NCI-H1105 treated with DMSO at 0.1 percent for 48 hours (cell line): ENCODE measurements around the gene RGS13.
A peak's percentile ranks its signal among the peaks of the same experiment; 100 is the strongest.

ENCODE experiments used
- DNase-seq: peaks from one replicate; lab custom pipeline; 2025; lab: John Stamatoyannopoulos, UW

RGS13 gene, protein sequence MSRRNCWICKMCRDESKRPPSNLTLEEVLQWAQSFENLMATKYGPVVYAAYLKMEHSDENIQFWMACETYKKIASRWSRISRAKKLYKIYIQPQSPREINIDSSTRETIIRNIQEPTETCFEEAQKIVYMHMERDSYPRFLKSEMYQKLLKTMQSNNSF

GRCh38 chr1:192635939-192636338 lies at the start of gene RGS13:
TSS of gene RGS13 (plus strand) at chr1:192636147. CDS start at chr1:192644335, 8,188 bp downstream.
- no peak for DNase-seq

DNA sequence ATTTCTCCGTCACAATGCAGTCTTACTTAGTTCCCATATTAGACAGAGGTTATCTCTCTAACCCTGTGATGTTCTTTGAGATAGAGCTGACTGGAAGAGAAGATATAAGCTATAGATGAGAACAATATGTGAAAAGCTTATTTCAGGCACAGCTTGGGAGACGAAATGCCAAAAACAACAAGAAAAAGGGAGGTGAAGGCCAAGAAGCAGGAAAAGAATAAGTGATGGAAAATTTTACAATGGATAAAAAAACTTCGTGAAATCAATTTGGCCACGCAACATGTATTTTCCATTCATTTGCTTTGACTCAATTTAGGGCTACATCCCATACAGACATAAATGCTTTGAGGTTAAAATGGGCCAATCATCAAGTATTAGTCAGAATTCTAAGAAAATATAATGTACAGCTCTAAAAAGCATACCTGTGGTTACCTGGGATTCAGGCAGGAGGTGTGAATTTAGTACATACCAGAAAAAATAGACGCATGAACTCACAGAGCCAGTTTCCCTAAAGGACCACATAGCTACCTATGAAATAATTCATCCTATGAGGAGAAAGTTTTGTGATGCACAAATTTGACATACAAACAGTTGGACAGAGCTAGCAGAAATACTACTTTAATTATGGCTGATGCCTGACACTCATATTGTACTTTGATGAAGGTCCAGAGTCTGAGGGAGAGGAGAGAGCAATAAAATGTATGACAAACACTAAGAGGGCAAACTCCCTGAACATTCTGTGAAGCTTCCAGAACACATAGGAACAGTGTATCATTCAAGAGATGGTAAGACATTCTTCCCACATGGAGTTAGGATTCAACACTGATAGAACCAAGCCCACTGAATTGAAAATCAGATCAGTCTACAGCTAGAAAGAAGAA lies 48.3 kb upstream of the RGS13 start:
- no peak for DNase-seq

GRCh38 chr1:192588546-192588945 lies 47.4 kb upstream of the RGS13 start:
- DNase-seq, result no peak

DNA sequence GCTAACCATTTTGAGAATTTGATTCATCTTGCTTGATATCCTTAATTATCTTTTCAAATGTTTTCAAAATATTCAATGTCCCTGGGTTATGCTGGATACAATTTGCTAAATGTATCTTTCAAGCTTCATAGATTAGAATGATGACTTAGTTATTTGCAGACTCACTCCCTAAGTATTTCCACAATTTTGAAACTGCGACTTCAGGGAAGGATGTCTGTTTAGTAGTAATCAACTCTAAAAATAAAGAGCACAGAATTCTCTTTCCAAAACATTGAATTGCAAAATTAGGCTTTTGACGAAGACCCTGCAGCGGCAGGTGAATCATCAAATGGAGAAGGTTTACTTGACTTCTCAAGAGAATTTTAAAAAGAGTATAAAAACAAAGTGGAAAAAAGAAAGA lies 46.1 kb upstream of the RGS13 start:
- no peak for DNase-seq

DNA sequence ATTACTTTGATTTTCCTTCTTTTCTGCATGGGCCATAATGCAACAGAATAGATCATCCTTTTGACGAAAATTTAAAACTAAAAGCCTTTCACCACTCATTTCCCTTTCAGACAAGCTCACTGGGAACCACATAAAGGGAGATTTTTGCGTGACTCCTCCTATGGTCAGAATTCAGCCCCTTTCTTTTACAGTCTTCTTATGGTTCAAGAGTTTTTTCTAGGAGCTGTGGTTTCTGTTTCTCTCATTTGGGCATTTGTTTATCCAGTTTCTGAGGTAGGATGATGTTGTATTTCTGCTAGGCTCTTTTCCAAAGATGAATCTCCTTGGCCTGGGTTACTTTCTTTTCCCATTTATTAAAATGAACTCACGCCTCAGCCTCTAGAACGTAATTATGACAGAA lies 43.4 kb upstream of the RGS13 start:
- DNase-seq, result no peak

- DNase-seq, result no peak
Observed at GRCh38 chr1:192592981-192593708, 42.8 kb upstream of the RGS13 start.

GRCh38 chr1:192595299-192595698 lies 40.6 kb upstream of the RGS13 start:
- DNase-seq, result no peak

GRCh38 chr1:192598589-192598988 lies 37.4 kb upstream of the RGS13 start:
- DNase-seq, result no peak

GRCh38 chr1:192600275-192600674 lies 35.7 kb upstream of the RGS13 start:
- no peak for DNase-seq

DNA sequence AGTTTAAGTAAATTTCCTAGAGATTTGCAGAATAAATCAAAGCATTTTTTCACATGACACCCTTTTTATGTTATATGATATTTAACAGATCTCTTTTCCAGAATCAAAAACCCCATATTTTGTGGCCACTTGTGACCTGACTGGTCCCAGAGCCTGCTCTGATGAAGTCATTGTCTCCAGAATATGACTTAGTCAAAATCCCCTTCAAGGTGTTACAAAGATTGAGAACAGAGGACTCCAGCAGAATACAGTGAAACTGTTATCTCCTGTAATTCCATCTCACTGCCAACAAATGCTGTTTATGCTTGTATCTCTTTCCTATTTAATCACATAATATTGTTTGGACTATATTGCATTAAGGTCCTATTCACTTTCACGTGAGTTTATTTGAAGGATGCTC lies 34.8 kb upstream of the RGS13 start:
- no peak for DNase-seq

DNA sequence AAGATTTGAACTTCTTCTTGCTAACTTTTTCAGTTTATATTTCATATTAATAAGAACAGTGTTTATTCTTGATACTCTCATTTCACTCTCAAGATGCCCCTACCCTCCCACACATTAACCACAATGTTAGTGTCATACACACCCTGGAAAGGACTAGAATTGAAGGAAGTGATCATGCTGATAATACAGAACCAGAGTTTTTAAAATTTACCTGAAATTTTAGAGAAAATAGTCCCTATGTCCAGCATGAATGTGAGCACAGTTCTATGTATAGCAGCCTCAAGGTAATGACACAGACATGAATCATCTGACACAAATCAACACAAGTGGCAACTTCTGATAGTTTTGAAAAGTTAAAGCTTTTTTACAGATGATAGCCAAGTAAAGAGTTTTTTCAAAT lies 34.4 kb upstream of the RGS13 start:
- DNase-seq, result no peak

DNA sequence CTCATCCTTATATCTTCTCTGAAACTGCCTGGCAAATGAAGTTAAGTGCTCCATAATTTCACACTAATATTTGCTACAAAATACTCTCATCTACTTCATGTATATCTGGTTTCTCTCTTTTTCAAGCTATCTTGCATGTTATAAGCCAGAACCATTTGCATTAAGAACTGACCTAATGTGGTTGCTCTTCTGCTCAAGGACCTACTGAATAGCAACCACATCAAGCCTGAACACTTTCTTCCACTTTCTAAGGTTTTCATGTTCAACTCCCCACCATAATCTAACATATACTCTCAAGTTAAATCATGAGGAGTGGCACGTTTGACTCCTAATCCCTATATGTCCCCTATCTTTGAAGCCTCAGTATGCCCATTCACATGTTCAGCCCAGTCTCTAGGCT lies 33.2 kb upstream of the RGS13 start:
- DNase-seq, result no peak

DNA sequence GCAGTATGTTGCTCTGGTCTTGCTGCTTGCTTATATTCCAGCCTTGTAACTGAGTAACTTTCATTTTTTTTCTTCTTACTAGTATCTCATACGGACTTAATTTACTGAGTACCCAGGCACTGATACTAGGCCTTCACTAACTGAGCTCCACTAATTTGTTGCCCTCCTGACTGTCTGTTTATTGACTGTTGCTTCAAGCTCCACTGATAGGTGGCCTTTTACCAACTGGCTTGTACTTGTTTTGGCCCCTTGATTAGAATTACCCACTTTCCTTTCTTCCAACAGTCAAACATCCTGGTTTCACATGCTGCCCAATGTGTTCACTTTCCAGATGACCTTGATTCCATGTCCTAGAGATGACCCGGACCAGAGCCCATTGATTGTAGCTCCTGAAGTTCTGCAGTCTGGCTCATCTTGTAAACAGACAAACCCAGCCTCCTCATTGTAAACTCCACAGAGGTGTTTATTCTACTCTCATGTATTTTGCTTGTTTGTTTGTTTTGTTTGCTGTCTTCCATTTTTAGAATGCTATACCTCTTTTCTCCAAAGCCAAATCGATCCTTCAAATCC lies 32.6 kb upstream of the RGS13 start:
- DNase-seq, result no peak

GRCh38 chr1:192604979-192605620 lies 30.8 kb upstream of the RGS13 start:
- DNase-seq, result no peak

DNA sequence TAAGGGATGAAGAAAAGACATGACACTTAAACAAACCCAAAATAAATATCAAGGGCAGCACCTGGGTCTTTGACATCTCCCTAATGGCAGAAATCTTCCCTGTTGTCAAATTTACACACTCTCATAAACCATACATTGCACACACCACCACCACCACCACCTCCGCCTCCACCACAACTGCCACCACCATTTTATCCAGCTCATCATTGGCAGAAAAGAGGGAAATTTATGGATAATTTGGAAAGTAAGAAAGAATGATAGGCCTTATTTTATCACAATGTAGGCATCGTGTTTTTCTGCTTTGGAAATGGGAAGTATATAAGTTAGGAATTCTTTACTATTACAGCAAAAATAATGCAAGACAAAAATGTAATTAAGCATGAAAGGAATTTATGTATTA lies 27.3 kb upstream of the RGS13 start:
- no peak for DNase-seq

- no peak for DNase-seq
Observed at GRCh38 chr1:192609110-192610079, 26.6 kb upstream of the RGS13 start.

DNA sequence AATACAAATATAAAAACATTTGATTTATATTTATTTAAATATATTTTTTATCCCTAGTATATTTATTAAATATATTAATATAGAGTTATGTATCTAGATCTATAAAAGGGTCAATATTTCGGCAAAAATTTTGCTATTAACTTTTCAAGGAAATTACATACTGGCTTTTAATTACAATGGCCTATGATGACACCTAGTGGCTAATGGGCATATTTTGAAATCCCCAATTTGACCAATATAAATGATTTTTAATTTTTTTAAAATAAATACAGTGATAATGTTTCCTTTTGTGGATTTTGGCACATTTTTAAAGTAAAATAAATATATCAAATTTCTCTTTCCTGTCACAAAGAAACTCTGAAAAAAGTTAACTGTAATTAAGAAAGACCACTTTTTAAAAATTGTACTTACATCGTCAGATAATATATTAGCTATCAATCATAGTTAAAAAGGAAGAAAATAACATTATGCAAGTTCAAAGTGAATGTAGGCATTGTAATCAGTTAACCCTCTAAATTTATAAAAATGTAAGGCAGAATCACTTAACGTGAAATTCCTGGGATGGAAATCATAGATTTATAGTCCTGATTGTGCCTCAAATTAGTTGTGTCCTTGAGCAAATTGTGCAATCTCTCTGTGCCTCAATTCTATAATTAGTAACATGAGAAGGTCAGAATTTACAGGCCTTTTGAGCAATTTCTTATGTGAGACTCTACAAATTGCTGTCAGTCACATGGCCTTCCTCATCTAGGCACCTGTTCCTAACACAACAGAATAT lies 25.6 kb upstream of the RGS13 start:
- DNase-seq, result peak; percentile 38

- no peak for DNase-seq
Observed at GRCh38 chr1:192615055-192615454, 20.9 kb upstream of the RGS13 start.

DNA sequence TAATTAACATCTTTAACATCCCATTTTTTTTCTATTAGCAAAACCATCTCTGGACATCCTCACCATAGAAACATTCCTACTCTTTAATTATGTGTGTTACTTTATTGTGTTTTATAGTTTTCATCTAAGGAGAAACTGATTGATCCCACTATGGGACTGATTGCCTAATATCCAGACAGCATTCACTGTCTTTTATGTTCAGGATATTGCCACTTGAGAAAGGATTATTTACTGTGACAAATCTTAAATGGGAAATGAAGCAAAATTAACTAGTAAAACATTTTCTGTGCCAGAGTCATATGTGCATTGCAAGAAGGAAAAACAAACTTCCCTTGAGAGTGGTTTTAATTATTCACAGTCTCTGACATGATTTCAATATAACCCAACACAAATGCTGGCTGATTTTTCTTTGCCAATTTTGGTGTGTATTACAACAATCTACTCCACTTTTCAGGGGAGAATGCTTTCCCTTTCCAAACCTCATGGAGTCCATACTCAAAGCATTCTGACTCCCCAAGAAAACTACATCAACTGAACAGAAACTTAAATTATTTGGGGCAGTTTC lies 15.8 kb upstream of the RGS13 start:
- no peak for DNase-seq
